Measurements from ENCODE around the gene PPP2R5C. TPM values are rescaled to one million over a fixed set of nuclear protein-coding genes. Genes with fewer than 3 reads are reported as not detected.

PPP2R5C gene
- polyA plus RNA-seq, 4 donors: 59.6 to 90.8 (median 74.2) TPM

GRCh38 chr14:101898416-101898815 lies 136.9 kb downstream of the PPP2R5C start:
- Histone ChIP-seq H3K27me3 (ENCODE audit: control insufficient read depth in 3 of 3, insufficient read depth in 3 of 3, low read length in 3 of 3) (no peaks in the 10 kb centered on the region), H3K27ac (ENCODE audit: low read depth in 1 of 3, low read length in 2 of 3) (no peak overlapping the region), H3K36me3 (ENCODE audit: control insufficient read depth in 3 of 3, insufficient read depth in 2 of 3, low read depth in 1 of 3, low read length in 3 of 3) (peaks cover 22 to 58% (median 27%) of the 10 kb centered on the region in 3 donors), H3K9me3 (ENCODE audit: control insufficient read depth in 2 of 2, insufficient read depth in 1 of 2, low read depth in 1 of 2, low read length in 1 of 2) (no peaks in the 10 kb centered on the region), H3K4me3 (ENCODE audit: low read depth in 1 of 3, low read length in 3 of 3) (no peak overlapping the region), H3K4me1 (ENCODE audit: control insufficient read depth in 3 of 3, insufficient read depth in 2 of 3, low read depth in 1 of 3, low read length in 2 of 3) (peaks cover 0 to 3% (median 0%) of the 10 kb centered on the region in 3 donors)
- WGBS, 3 donors: 97 to 98% (median 98%) methylated on average over 8 of the region's 8 CpGs
- FAIRE-seq (no peak), DNase-seq (no peak)

- no peaks in the 10 kb centered on the region for H3K27me3 ChIP-seq (ENCODE audit: control insufficient read depth in 3 of 3, insufficient read depth in 3 of 3, low read length in 3 of 3)
- no peak for DNase-seq
- H3K27ac ChIP-seq (ENCODE audit: low read depth in 1 of 3, low read length in 2 of 3): no peak overlapping the region
- H3K4me3 ChIP-seq (ENCODE audit: low read depth in 1 of 3, low read length in 3 of 3): no peak overlapping the region
- H3K36me3 ChIP-seq (ENCODE audit: control insufficient read depth in 3 of 3, insufficient read depth in 2 of 3, low read depth in 1 of 3, low read length in 3 of 3): peaks cover 23 to 66% (median 27%) of the 10 kb centered on the region in 3 donors
- FAIRE-seq: no peak
- no peaks in the 10 kb centered on the region for H3K9me3 ChIP-seq (ENCODE audit: control insufficient read depth in 2 of 2, insufficient read depth in 1 of 2, low read depth in 1 of 2, low read length in 1 of 2)
- 95 to 96% (median 95%) methylated on average over 11 of the region's 11 CpGs for WGBS, 3 donors
- peaks cover 0 to 1% (median 0%) of the 10 kb centered on the region in 3 donors for H3K4me1 ChIP-seq (ENCODE audit: control insufficient read depth in 3 of 3, insufficient read depth in 2 of 3, low read depth in 1 of 3, low read length in 2 of 3)
These were observed 137.8 kb downstream of the PPP2R5C start for GRCh38 chr14:101899263-101899662.

GRCh38 chr14:101900253-101900652 lies 138.7 kb downstream of the PPP2R5C start:
- WGBS, 3 donors: 95 to 98% (median 96%) methylated on average over 10 of the region's 10 CpGs
- no peak for DNase-seq
- Histone ChIP-seq H3K27me3 (ENCODE audit: control insufficient read depth in 3 of 3, insufficient read depth in 3 of 3, low read length in 3 of 3) (no peaks in the 10 kb centered on the region), H3K36me3 (ENCODE audit: control insufficient read depth in 3 of 3, insufficient read depth in 2 of 3, low read depth in 1 of 3, low read length in 3 of 3) (peaks cover 23 to 76% (median 29%) of the 10 kb centered on the region in 3 donors), H3K27ac (ENCODE audit: low read depth in 1 of 3, low read length in 2 of 3) (no peak overlapping the region), H3K9me3 (ENCODE audit: control insufficient read depth in 2 of 2, insufficient read depth in 1 of 2, low read depth in 1 of 2, low read length in 1 of 2) (no peaks in the 10 kb centered on the region), H3K4me3 (ENCODE audit: low read depth in 1 of 3, low read length in 3 of 3) (no peak overlapping the region), H3K4me1 (ENCODE audit: control insufficient read depth in 3 of 3, insufficient read depth in 2 of 3, low read depth in 1 of 3, low read length in 2 of 3) (no peaks in the 10 kb centered on the region)
- FAIRE-seq: no peak

- no peak for DNase-seq
- H3K9me3 ChIP-seq (ENCODE audit: control insufficient read depth in 2 of 2, insufficient read depth in 1 of 2, low read depth in 1 of 2, low read length in 1 of 2): no peaks in the 10 kb centered on the region
- no peak for FAIRE-seq
- H3K27me3 ChIP-seq (ENCODE audit: control insufficient read depth in 3 of 3, insufficient read depth in 3 of 3, low read length in 3 of 3): no peaks in the 10 kb centered on the region
- peaks cover 13 to 85% (median 26%) of the 10 kb centered on the region in 3 donors for H3K36me3 ChIP-seq (ENCODE audit: control insufficient read depth in 3 of 3, insufficient read depth in 2 of 3, low read depth in 1 of 3, low read length in 3 of 3)
- H3K4me3 ChIP-seq (ENCODE audit: low read depth in 1 of 3, low read length in 3 of 3): no peak overlapping the region
- WGBS, 3 donors: 91 to 97% (median 96%) methylated on average over 13 of the region's 13 CpGs
- H3K4me1 ChIP-seq (ENCODE audit: control insufficient read depth in 3 of 3, insufficient read depth in 2 of 3, low read depth in 1 of 3, low read length in 2 of 3): no peaks in the 10 kb centered on the region
- no peak overlapping the region for H3K27ac ChIP-seq (ENCODE audit: low read depth in 1 of 3, low read length in 2 of 3)
These were observed 141.6 kb downstream of the PPP2R5C start for GRCh38 chr14:101903111-101903561.

GRCh38 chr14:101905614-101906013 lies 144.1 kb downstream of the PPP2R5C start:
- Histone ChIP-seq H3K27ac (ENCODE audit: low read depth in 1 of 3, low read length in 2 of 3) (no peak overlapping the region), H3K27me3 (ENCODE audit: control insufficient read depth in 3 of 3, insufficient read depth in 3 of 3, low read length in 3 of 3) (no peaks in the 10 kb centered on the region), H3K36me3 (ENCODE audit: control insufficient read depth in 3 of 3, insufficient read depth in 2 of 3, low read depth in 1 of 3, low read length in 3 of 3) (peaks cover 7 to 82% (median 25%) of the 10 kb centered on the region in 3 donors), H3K9me3 (ENCODE audit: control insufficient read depth in 2 of 2, insufficient read depth in 1 of 2, low read depth in 1 of 2, low read length in 1 of 2) (no peaks in the 10 kb centered on the region), H3K4me3 (ENCODE audit: low read depth in 1 of 3, low read length in 3 of 3) (no peak overlapping the region), H3K4me1 (ENCODE audit: control insufficient read depth in 3 of 3, insufficient read depth in 2 of 3, low read depth in 1 of 3, low read length in 2 of 3) (no peaks in the 10 kb centered on the region)
- FAIRE-seq (no peak), DNase-seq (no peak)
- WGBS, 3 donors: 86 to 90% (median 90%) methylated on average over 9 of the region's 9 CpGs

- DNase-seq (no peak), FAIRE-seq (no peak)
- no peak overlapping the region for H3K27ac ChIP-seq (ENCODE audit: low read depth in 1 of 3, low read length in 2 of 3)
- H3K9me3 ChIP-seq (ENCODE audit: control insufficient read depth in 2 of 2, insufficient read depth in 1 of 2, low read depth in 1 of 2, low read length in 1 of 2): no peaks in the 10 kb centered on the region
- H3K4me3 ChIP-seq (ENCODE audit: low read depth in 1 of 3, low read length in 3 of 3): no peak overlapping the region
- H3K27me3 ChIP-seq (ENCODE audit: control insufficient read depth in 3 of 3, insufficient read depth in 3 of 3, low read length in 3 of 3): no peaks in the 10 kb centered on the region
- peaks cover 3 to 83% (median 22%) of the 10 kb centered on the region in 3 donors for H3K36me3 ChIP-seq (ENCODE audit: control insufficient read depth in 3 of 3, insufficient read depth in 2 of 3, low read depth in 1 of 3, low read length in 3 of 3)
- WGBS, 3 donors: 95 to 98% (median 96%) methylated on average over 7 of the region's 7 CpGs
- no peaks in the 10 kb centered on the region for H3K4me1 ChIP-seq (ENCODE audit: control insufficient read depth in 3 of 3, insufficient read depth in 2 of 3, low read depth in 1 of 3, low read length in 2 of 3)
These were observed 145.1 kb downstream of the PPP2R5C start for GRCh38 chr14:101906645-101907044.

GRCh38 chr14:101907619-101908018 lies 146.1 kb downstream of the PPP2R5C start:
- no peak for FAIRE-seq
- Histone ChIP-seq H3K27ac (ENCODE audit: low read depth in 1 of 3, low read length in 2 of 3) (no peak overlapping the region), H3K4me3 (ENCODE audit: low read depth in 1 of 3, low read length in 3 of 3) (no peak overlapping the region), H3K27me3 (ENCODE audit: control insufficient read depth in 3 of 3, insufficient read depth in 3 of 3, low read length in 3 of 3) (no peaks in the 10 kb centered on the region), H3K36me3 (ENCODE audit: control insufficient read depth in 3 of 3, insufficient read depth in 2 of 3, low read depth in 1 of 3, low read length in 3 of 3) (peaks cover 4 to 78% (median 15%) of the 10 kb centered on the region in 3 donors), H3K4me1 (ENCODE audit: control insufficient read depth in 3 of 3, insufficient read depth in 2 of 3, low read depth in 1 of 3, low read length in 2 of 3) (no peaks in the 10 kb centered on the region), H3K9me3 (ENCODE audit: control insufficient read depth in 2 of 2, insufficient read depth in 1 of 2, low read depth in 1 of 2, low read length in 1 of 2) (no peaks in the 10 kb centered on the region)
- WGBS, 3 donors: 95 to 97% (median 96%) methylated on average over 16 of the region's 16 CpGs
- no peak for DNase-seq

- H3K27ac ChIP-seq (ENCODE audit: low read depth in 1 of 3, low read length in 2 of 3): no peak overlapping the region
- H3K27me3 ChIP-seq (ENCODE audit: control insufficient read depth in 3 of 3, insufficient read depth in 3 of 3, low read length in 3 of 3): no peaks in the 10 kb centered on the region
- peaks cover 4 to 73% (median 15%) of the 10 kb centered on the region in 3 donors for H3K36me3 ChIP-seq (ENCODE audit: control insufficient read depth in 3 of 3, insufficient read depth in 2 of 3, low read depth in 1 of 3, low read length in 3 of 3)
- 82 to 94% (median 89%) methylated on average over 8 of the region's 8 CpGs for WGBS, 3 donors
- H3K4me1 ChIP-seq (ENCODE audit: control insufficient read depth in 3 of 3, insufficient read depth in 2 of 3, low read depth in 1 of 3, low read length in 2 of 3): no peaks in the 10 kb centered on the region
- no peaks in the 10 kb centered on the region for H3K9me3 ChIP-seq (ENCODE audit: control insufficient read depth in 2 of 2, insufficient read depth in 1 of 2, low read depth in 1 of 2, low read length in 1 of 2)
- DNase-seq: no peak
- no peak for FAIRE-seq
- H3K4me3 ChIP-seq (ENCODE audit: low read depth in 1 of 3, low read length in 3 of 3): no peak overlapping the region
These were observed 147.3 kb downstream of the PPP2R5C start for GRCh38 chr14:101908795-101909194.
